Kidney (tissue), 14 donors: ENCODE results near the gene CYB561D2. TPM values are rescaled to one million over a fixed set of nuclear protein-coding genes. Genes with fewer than 3 reads are reported as not detected.

ENCODE experiments used
- DNase-seq, 5 donors: peaks; one replicate each; pipeline ENCODE4 v3.0.0-alpha.2; 2013 to 2020
- FAIRE-seq: peaks from 2 replicates; lab custom pipeline; 2012; peaks lifted over from hg19 to GRCh38; lab: Jason Lieb, UNC
- H3K27ac ChIP-seq, 2 donors: one replicate each; pipeline ENCODE4 v1.7.0; 2013; ENCODE audit warnings: low read depth in 2 of 2, low read length in 2 of 2, inconsistent platforms in 1 of 2
- H3K27me3 ChIP-seq: one replicate; pipeline ENCODE4 v1.7.1; 2013; ENCODE audit warnings: low read length, inconsistent platforms; ENCODE audit not compliant: control insufficient read depth, insufficient read depth
- H3K36me3 ChIP-seq, 3 donors: one replicate each; pipeline versions ENCODE4 v1.7.0 to v1.7.1; 2013; ENCODE audit warnings: low read length in 3 of 3, control low read depth in 1 of 3, inconsistent platforms in 1 of 3; ENCODE audit not compliant: insufficient read depth in 3 of 3, control insufficient read depth in 2 of 3
- H3K4me1 ChIP-seq, 3 donors: one replicate each; pipeline versions ENCODE4 v1.7.0 to v1.7.1; 2013; ENCODE audit warnings: low read length in 3 of 3, inconsistent platforms in 1 of 3, low read depth in 1 of 3; ENCODE audit not compliant: control insufficient read depth in 2 of 3, insufficient read depth in 2 of 3
- H3K4me3 ChIP-seq, 3 donors: one replicate each; pipeline versions ENCODE4 v1.7.0 to v1.8.1; 2013; ENCODE audit warnings: low read length in 3 of 3, control low read depth in 1 of 3, inconsistent platforms in 1 of 3
- H3K9ac ChIP-seq, 3 donors: one replicate each; pipeline versions ENCODE4 v1.7.0 to v1.7.1; 2013; ENCODE audit warnings: low read length in 3 of 3, control low read depth in 1 of 3, inconsistent platforms in 1 of 3
- H3K9me3 ChIP-seq, 3 donors: one replicate each; pipeline versions ENCODE4 v1.7.0 to v1.7.1; 2013; ENCODE audit warnings: low read length in 3 of 3, control low read depth in 1 of 3, inconsistent platforms in 1 of 3; ENCODE audit not compliant: control insufficient read depth in 2 of 3, insufficient read depth in 1 of 3
- CTCF ChIP-seq: IDR thresholded peaks from 3 replicates; pipeline ENCODE4 v1.5.1; 2012; ENCODE audit warnings: mild to moderate bottlenecking, moderate library complexity, borderline replicate concordance; ENCODE audit not compliant: insufficient read depth; ENCODE audit errors: extremely low read depth
- intact Hi-C: fragments of 100-400 bp; cut with DNase I; formaldehyde crosslinking; loops from one replicate; pipeline ENCODE4 v1.11.1; 2022
- polyA plus RNA-seq: library from polyadenylated mRNA; stranded (reverse); fragments of 350-450 nt; fragmentation: Illumina TruSeq; extraction: RNeasy Lipid Tissue Mini Kit (QIAGEN cat#74804); gene quantifications from one replicate; pipeline ENCODE4 v1.2.3, GENCODE V29; 2014; ENCODE audit warnings: low read depth, low replicate concordance; ENCODE audit not compliant: insufficient read depth
- total RNA-seq: library from RNA; stranded (reverse); fragmentation: NEBNext Ultra II Directional; extraction: Animal tissue kit (Norgen Biotek cat#: 25700); gene quantifications from one replicate; pipeline ENCODE4 v1.2.1, GENCODE V29; 2021
- donor health status: control.
- donor health status: control.
- donor health status: control.
- donor health status: control.
- donor health status: control.
- donor health status: DM: yes; HTN: yes; CAD: no.
- donor health status: Normal renal cell carcinoma (clear cell type).

Gene CYB561D2
- total and polyA plus RNA-seq, 2 donors from 2014 or later = 28.5 to 38.8 TPM

- peak overlapping the region; percentile 90 to 94 for H3K27ac ChIP-seq
- intact Hi-C loops = no loop called here
- FAIRE-seq = peak; percentile 73
- no peak for TF ChIP-seq CTCF
- peak overlapping the region; percentile 72 to 84 (median 78) for H3K4me3 ChIP-seq
- peak overlapping the region; percentile 57 to 94 (median 90) for H3K9ac ChIP-seq
- H3K4me1 ChIP-seq = peaks cover 2 to 27% (median 14%) of the 10 kb centered on the region in 3 donors
- no peaks in the 10 kb centered on the region for H3K9me3 ChIP-seq
- H3K36me3 ChIP-seq = no peaks in the 10 kb centered on the region
- DNase-seq = peak; percentile 99 to 100 (median 99)
- H3K27me3 ChIP-seq = no peaks in the 10 kb centered on the region
These were observed 13.3 kb upstream of the CYB561D2 start for GRCh38 chr3:50337175-50337861.

GRCh38 chr3:50338965-50339364 is 11.7 kb upstream of the CYB561D2 start:
- Histone ChIP-seq H3K27me3 (no peaks in the 10 kb centered on the region), H3K36me3 (no peaks in the 10 kb centered on the region), H3K27ac (peak overlapping the region; percentile 16 to 26), H3K9ac (peak overlapping the region in 1 of 3 donors; percentile 28), H3K4me1 (peaks cover 2 to 24% (median 14%) of the 10 kb centered on the region in 3 donors), H3K4me3 (no peak overlapping the region), H3K9me3 (no peaks in the 10 kb centered on the region)
- no peak for TF ChIP-seq CTCF
- no peak for FAIRE-seq
- intact Hi-C loops = no loop called here
- DNase-seq = no peak

GRCh38 chr3:50339485-50340146 is 11.0 kb upstream of the CYB561D2 start:
- no peak for TF ChIP-seq CTCF
- Histone ChIP-seq H3K9ac (no peak overlapping the region), H3K36me3 (no peaks in the 10 kb centered on the region), H3K4me3 (no peak overlapping the region), H3K9me3 (no peaks in the 10 kb centered on the region), H3K27ac (no peak overlapping the region), H3K27me3 (no peaks in the 10 kb centered on the region), H3K4me1 (peaks cover 2 to 18% (median 14%) of the 10 kb centered on the region in 3 donors)
- intact Hi-C loops = no loop called here
- no peak for FAIRE-seq
- no peak for DNase-seq
